HepG2 (cell line): Measurements from ENCODE around the gene NPPA. TPM values are rescaled to one million over a fixed set of nuclear protein-coding genes. Genes with fewer than 3 reads are reported as not detected.

Source experiments
- HMG20B ChIP-seq: conservative IDR thresholded peaks from 2 replicates; pipeline ENCODE4 v1.6.1; 2016; ENCODE audit warnings: missing genetic modification reagents, missing compliant biosample characterization
- IRF2 ChIP-seq: IDR thresholded peaks from 2 replicates; pipeline ENCODE4 v1.6.1; 2018; ENCODE audit warnings: missing genetic modification reagents, missing compliant biosample characterization
- PRDM4 ChIP-seq: sonication (generic); formaldehyde crosslinking; IDR thresholded peaks from 2 replicates; pipeline ENCODE4 v1.9.0; 2021; ENCODE audit warnings: missing genetic modification reagents, borderline replicate concordance
- RELA ChIP-seq: sonication (generic); formaldehyde crosslinking; IDR thresholded peaks from 2 replicates; pipeline ENCODE4 v1.4.0; 2020; ENCODE audit warnings: missing genetic modification reagents
- SATB2 ChIP-seq: sonication (generic); formaldehyde crosslinking; IDR thresholded peaks from 2 replicates; pipeline ENCODE4 v1.5.0; 2020; ENCODE audit warnings: missing genetic modification reagents
- SPEN ChIP-seq: sonication (generic); formaldehyde crosslinking; IDR thresholded peaks from 2 replicates; pipeline ENCODE4 v1.5.1; 2020; ENCODE audit warnings: low read depth, mild to moderate bottlenecking, missing genetic modification reagents
- THYN1 ChIP-seq: sonication (generic); formaldehyde crosslinking; IDR thresholded peaks from 2 replicates; pipeline ENCODE4 v1.8.1; 2023; ENCODE audit warnings: low read depth, mild to moderate bottlenecking, moderate library complexity, missing genetic modification reagents, borderline replicate concordance
- TOE1 ChIP-seq: sonication (generic); formaldehyde crosslinking; IDR thresholded peaks from 2 replicates; pipeline ENCODE4 v1.4.0; 2020; ENCODE audit warnings: mild to moderate bottlenecking, missing genetic modification reagents
- ZC3H13 ChIP-seq: sonication (generic); formaldehyde crosslinking; IDR thresholded peaks from 2 replicates; pipeline ENCODE4 v1.8.1; 2023; ENCODE audit warnings: mild to moderate bottlenecking, missing genetic modification reagents, moderate library complexity
- ZHX1 ChIP-seq: sonication (generic); formaldehyde crosslinking; IDR thresholded peaks from 2 replicates; pipeline ENCODE4 v1.8.1; 2022; ENCODE audit warnings: low read depth, mild to moderate bottlenecking, missing genetic modification reagents
- ZKSCAN8 ChIP-seq: IDR thresholded peaks from 2 replicates; pipeline ENCODE4 v1.6.1; 2016; ENCODE audit warnings: borderline replicate concordance, missing genetic modification reagents, missing compliant biosample characterization
- ZNF530 ChIP-seq: sonication (generic); formaldehyde crosslinking; IDR thresholded peaks from 2 replicates; pipeline ENCODE4 v1.5.0; 2020; ENCODE audit warnings: low read depth, mild to moderate bottlenecking, missing genetic modification reagents
- ZNF552 ChIP-seq: sonication (generic); formaldehyde crosslinking; IDR thresholded peaks from 2 replicates; pipeline ENCODE4 v1.9.0; 2022; ENCODE audit warnings: missing genetic modification reagents, mild to moderate bottlenecking, borderline replicate concordance
- ZNF761 ChIP-seq: sonication (generic); formaldehyde crosslinking; conservative IDR thresholded peaks from 2 replicates; pipeline ENCODE4 v1.4.0; 2020; ENCODE audit warnings: mild to moderate bottlenecking, missing genetic modification reagents
- polyA plus RNA-seq, 8 experiments: library from polyadenylated mRNA; depleted of rRNA in 3 of 8; stranded (reverse) in 7 of 8; unstranded in 1 of 8; fragments of >200 nt; fragmentation: Illumina TruSeq in 4 of 8; extraction: Trizol in 4 of 8; gene quantifications; 2 replicates each; pipeline versions ENCODE4 v1.2.1 to v1.2.3, GENCODE V29; 2011 to 2016; ENCODE audit warnings: low read depth in 4 of 8, missing spikeins in 1 of 8, mixed read lengths in 1 of 8; ENCODE audit not compliant: insufficient read depth in 1 of 8
- total RNA-seq, 5 experiments: library from RNA; depleted of rRNA; stranded (reverse); fragments of >200 nt; fragmentation: Illumina TruSeq; extraction: Trizol; gene quantifications; 2 replicates each; pipeline ENCODE4 v1.2.3, GENCODE V29; 2016; ENCODE audit warnings: low read depth in 1 of 5
- TF ChIP-seq, protein P1 (sequence below): sonication (generic); formaldehyde crosslinking; IDR thresholded peaks from 2 replicates; pipeline ENCODE4 v1.8.0; 2022; ENCODE audit warnings: missing genetic modification reagents, mild to moderate bottlenecking, moderate library complexity, borderline replicate concordance
- TF ChIP-seq, protein P2 (sequence below): sonication (generic); formaldehyde crosslinking; conservative IDR thresholded peaks from 2 replicates; pipeline ENCODE4 v1.4.0; 2020; ENCODE audit warnings: missing genetic modification reagents
- TF ChIP-seq, protein P3 (sequence below): sonication (generic); formaldehyde crosslinking; IDR thresholded peaks from 2 replicates; pipeline ENCODE4 v1.9.0; 2022; ENCODE audit warnings: missing genetic modification reagents, mild to moderate bottlenecking, borderline replicate concordance

Gene NPPA
- total and polyA plus RNA-seq, 2 of the 13 experiments (the other 11 are each of a cell fraction or from before 2014, with no cell fraction given), result not detected

DNA sequence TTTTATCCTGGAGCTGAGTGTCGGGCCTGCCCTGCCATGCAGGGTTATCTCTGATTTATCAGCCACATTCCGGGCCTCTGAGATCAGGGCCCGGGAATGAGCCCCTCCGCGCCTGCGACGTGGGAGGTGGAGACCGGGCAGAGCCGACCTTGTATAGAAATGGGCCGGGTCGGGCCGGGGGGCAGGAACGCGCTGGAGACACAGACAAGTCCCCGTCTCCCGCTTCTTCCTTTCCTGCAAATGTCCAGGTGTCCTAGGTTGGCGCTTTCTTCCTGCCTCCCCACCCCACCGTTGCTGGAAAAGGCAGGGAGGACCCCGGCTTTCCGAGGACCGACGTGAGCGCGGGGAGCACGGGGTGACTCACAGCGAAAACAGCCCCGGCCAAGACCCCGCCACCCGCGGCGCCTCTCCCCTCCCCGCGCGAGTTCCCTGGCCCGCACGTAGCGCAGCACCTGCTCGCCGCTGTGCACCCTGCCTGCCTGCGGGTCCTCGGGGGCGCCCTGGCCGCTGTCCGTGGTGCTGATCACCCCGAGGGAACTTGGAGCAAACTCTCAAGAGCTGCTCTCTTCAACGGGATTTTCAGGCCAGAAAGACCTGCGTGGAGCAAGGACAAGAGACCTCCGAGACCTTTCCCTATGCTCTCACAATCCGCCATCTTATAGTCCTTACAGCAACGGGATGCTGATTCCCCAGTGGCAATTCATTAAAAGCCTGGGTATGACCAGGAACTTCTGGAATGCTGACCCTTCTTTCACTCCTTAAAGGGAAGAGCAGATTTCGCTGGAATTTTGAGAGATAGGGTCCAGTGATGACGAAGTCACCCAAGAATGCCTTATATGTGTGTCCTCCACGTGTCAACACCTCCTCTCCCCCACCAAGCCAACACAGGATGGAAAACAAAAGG is 11.6 kb upstream of the NPPA start (continued):
- TF ChIP-seq, protein P1, sequence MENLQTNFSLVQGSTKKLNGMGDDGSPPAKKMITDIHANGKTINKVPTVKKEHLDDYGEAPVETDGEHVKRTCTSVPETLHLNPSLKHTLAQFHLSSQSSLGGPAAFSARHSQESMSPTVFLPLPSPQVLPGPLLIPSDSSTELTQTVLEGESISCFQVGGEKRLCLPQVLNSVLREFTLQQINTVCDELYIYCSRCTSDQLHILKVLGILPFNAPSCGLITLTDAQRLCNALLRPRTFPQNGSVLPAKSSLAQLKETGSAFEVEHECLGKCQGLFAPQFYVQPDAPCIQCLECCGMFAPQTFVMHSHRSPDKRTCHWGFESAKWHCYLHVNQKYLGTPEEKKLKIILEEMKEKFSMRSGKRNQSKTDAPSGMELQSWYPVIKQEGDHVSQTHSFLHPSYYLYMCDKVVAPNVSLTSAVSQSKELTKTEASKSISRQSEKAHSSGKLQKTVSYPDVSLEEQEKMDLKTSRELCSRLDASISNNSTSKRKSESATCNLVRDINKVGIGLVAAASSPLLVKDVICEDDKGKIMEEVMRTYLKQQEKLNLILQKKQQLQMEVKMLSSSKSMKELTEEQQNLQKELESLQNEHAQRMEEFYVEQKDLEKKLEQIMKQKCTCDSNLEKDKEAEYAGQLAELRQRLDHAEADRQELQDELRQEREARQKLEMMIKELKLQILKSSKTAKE (CRISPR knock-in tag), result no peak
- TF ChIP-seq ZC3H13 (CRISPR knock-in tag) (peak; percentile 86; the same call in 1 of the 2 replicates), RELA (CRISPR knock-in tag) (0 out of 2 replicates have a peak, but pooled peaks have one; percentile 48), ZNF530 (CRISPR knock-in tag) (peak; percentile 94), PRDM4 (CRISPR knock-in tag) (no peak), SPEN (peak; percentile 92), ZNF761 (CRISPR knock-in tag) (peak; percentile 92), THYN1 (CRISPR knock-in tag) (no peak), ZKSCAN8 (peak; percentile 90), SATB2 (peak; percentile 97), IRF2 (CRISPR knock-in tag) (peak; percentile 90; the same call in 1 of the 2 replicates), HMG20B (peak; percentile 76), ZHX1 (CRISPR knock-in tag) (peak; percentile 90), ZNF552 (0 out of 2 replicates have a peak, but pooled peaks have one; percentile 50), TOE1 (CRISPR knock-in tag) (no peak)
- TF ChIP-seq, protein P2, sequence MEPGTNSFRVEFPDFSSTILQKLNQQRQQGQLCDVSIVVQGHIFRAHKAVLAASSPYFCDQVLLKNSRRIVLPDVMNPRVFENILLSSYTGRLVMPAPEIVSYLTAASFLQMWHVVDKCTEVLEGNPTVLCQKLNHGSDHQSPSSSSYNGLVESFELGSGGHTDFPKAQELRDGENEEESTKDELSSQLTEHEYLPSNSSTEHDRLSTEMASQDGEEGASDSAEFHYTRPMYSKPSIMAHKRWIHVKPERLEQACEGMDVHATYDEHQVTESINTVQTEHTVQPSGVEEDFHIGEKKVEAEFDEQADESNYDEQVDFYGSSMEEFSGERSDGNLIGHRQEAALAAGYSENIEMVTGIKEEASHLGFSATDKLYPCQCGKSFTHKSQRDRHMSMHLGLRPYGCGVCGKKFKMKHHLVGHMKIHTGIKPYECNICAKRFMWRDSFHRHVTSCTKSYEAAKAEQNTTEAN, result peak; percentile 95
- TF ChIP-seq, protein P3, sequence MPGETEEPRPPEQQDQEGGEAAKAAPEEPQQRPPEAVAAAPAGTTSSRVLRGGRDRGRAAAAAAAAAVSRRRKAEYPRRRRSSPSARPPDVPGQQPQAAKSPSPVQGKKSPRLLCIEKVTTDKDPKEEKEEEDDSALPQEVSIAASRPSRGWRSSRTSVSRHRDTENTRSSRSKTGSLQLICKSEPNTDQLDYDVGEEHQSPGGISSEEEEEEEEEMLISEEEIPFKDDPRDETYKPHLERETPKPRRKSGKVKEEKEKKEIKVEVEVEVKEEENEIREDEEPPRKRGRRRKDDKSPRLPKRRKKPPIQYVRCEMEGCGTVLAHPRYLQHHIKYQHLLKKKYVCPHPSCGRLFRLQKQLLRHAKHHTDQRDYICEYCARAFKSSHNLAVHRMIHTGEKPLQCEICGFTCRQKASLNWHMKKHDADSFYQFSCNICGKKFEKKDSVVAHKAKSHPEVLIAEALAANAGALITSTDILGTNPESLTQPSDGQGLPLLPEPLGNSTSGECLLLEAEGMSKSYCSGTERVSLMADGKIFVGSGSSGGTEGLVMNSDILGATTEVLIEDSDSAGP (CRISPR knock-in tag), result peak; percentile 61; the same call in 1 of the 2 replicates
